ENCODE data around the gene TICRR. TPM values are rescaled to one million over a fixed set of nuclear protein-coding genes. Genes with fewer than 3 reads are reported as not detected.

TICRR gene
- total and polyA plus RNA-seq, 2 of the 13 experiments (the other 11 are each of a cell fraction or from before 2014, with no cell fraction given), result 4.1 to 14.3 TPM

DNA sequence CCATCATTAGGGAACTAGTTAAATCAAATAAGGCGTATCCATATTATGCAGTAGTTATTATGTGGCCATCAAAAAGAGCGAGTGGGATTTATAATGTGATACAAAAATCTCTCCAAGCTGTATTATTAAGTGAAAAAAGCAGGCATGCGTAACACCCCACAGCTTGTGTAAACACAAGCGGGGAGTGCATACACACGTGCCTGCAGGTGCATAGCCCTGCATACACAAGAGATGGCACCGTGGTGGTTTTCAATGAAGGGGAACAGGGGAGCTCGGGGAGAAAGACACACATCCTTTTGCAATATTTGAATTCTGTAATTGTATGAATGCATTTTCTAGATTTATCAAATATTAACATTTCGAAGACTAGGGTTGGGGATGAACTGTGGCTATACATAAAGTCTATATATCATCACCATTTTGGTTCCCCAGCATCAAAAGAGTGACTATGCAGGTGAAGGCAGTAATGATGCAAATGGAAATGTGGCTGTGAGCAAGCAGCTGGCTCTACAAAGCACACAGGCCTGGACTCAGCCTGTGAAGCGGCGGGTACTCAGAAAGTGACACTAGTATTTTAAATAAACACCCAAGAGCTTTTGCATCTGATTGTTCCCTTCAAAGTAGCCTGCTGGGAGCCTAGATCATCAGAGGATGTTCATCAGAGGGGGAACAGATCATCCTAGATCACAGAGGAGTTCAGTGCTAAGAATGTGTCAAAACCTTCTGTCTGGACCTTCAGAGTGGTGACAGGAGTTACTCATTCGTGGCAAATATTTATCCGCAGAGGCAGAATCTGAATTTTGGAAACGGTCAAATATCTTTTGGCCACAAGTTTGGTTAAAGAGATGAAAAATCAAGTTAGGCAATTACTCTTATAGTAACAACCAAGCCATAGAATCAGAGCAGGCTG lies 89.4 kb downstream of the TICRR start:
- 55% methylated on average over 13 of the region's 13 CpGs for WGBS (ENCODE audit: low lambda C conversion rate)
- ChIA-PET CTCF (ENCODE audit: low intra/inter-chr PET ratio, low total read pairs) (no interaction called here), POLR2A (interaction anchor here (1.1 kb wide), 2 partner anchors 10 kb away, joined by 3 read pairs; no protein-coding TSS in a partner anchor)
- Histone ChIP-seq H3K27ac (ENCODE audit: extremely low read length, insufficient read depth, low read length) (no peak overlapping the region), H3K9ac (ENCODE audit: insufficient read depth, low read depth, low read length) (no peak overlapping the region), H3K79me2 (ENCODE audit: insufficient read depth, low read length) (no peaks in the 10 kb centered on the region), H4K20me1 (ENCODE audit: insufficient read depth, low read length) (no peaks in the 10 kb centered on the region), H3K4me3 (replicated peaks in 1 of 3; ENCODE audit: insufficient read depth in 1 of 3, low read depth in 2 of 3, low read length in 3 of 3) (peak overlapping the region; percentile 34 to 65 (median 44); a peak in 4 of 6 replicates), H2AFZ (ENCODE audit: low read length) (no peak overlapping the region), H3K4me2 (ENCODE audit: low read depth, low read length) (peak overlapping the region; percentile 67), H3K9me3 (ENCODE audit: low read length) (no peaks in the 10 kb centered on the region), H3K27me3 (ENCODE audit: control insufficient read depth in 1 of 2, insufficient read depth in 2 of 2, low read length in 2 of 2) (peaks cover 0 to 1% of the 10 kb centered on the region in 2 experiments; a peak in 1 of 5 replicates), H3K4me1 (ENCODE audit: insufficient read depth, low read length) (peaks cover 28% of the 10 kb centered on the region), H3K36me3 (replicated peaks in 1 of 2; ENCODE audit: control insufficient read depth in 1 of 2, insufficient read depth in 2 of 2, low read length in 2 of 2) (no peaks in the 10 kb centered on the region)
- no TSS peak for BruUV-seq (replicated peaks)
- TF ChIP-seq, protein P1, sequence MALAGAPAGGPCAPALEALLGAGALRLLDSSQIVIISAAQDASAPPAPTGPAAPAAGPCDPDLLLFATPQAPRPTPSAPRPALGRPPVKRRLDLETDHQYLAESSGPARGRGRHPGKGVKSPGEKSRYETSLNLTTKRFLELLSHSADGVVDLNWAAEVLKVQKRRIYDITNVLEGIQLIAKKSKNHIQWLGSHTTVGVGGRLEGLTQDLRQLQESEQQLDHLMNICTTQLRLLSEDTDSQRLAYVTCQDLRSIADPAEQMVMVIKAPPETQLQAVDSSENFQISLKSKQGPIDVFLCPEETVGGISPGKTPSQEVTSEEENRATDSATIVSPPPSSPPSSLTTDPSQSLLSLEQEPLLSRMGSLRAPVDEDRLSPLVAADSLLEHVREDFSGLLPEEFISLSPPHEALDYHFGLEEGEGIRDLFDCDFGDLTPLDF (CRISPR knock-in tag; IDR thresholded peaks at IDR 0.05), result no peak
- TF ChIP-seq ESRRA (CRISPR knock-in tag; IDR thresholded peaks at IDR 0.05; ENCODE audit: low read depth) (no peak), ZNF292 (CRISPR knock-in tag; IDR thresholded peaks at IDR 0.05; ENCODE audit: borderline replicate concordance, low read depth) (no peak), CENPX (CRISPR knock-in tag; IDR thresholded peaks at IDR 0.05) (no peak), TBX3 (IDR thresholded peaks at IDR 0.05; ENCODE audit: borderline replicate concordance) (no peak)
- no peak for DNase-seq (ENCODE audit: low spot score)
- FAIRE-seq, result no peak
- in situ Hi-C loops (cut with HindIII; ENCODE audit: extremely low pct_ligation_motif_present, low pct_unique_long_range_greater_than_20kb) (no loop called here), intact Hi-C loops (cut with micrococcal nuclease; ENCODE audit: unreplicated experiment) (no loop called here)
- ATAC-seq, result no peak
